ENCODE measurements around the gene GALNT11. TPM values are rescaled to one million over a fixed set of nuclear protein-coding genes. Genes with fewer than 3 reads are reported as not detected.

Gene GALNT11
- total and polyA plus RNA-seq, 2 experiments from 2014 or later: 42.0 to 49.1 TPM

DNA sequence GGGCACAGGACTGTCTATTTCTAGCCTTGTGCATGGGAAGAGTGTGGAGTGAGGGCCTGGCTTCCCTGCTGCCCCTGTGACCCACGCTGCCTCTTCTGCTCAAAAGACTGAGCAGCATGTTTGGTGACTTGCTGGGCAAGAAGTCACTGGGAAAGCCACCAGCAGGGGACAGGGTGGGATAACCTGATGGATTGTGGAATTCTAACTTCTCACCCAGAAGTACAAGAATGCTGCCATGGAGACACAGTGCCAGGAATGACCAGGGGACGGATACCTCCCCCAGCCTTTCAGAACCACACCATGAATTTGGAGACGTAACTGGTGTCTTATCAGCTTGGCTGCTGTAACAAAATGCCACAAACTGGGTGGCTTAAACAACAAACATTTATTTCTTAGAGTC is 40.9 kb upstream of the GALNT11 start:
- no peaks in the 10 kb centered on the region for H3K79me2 ChIP-seq (ENCODE audit: insufficient read depth)
- WGBS, 2 experiments (ENCODE audit: low coverage in 1 of 2, low lambda C conversion rate in 2 of 2, missing lambda C conversion rate in 2 of 2): 53 to 59% methylated on average over 3 of the region's 3 CpGs
- 0 out of 2 replicates have a peak, but pooled peaks cover 4% of the 10 kb centered on the region for H3K27me3 ChIP-seq (replicated peaks; ENCODE audit: insufficient read depth)
- H4K20me1 ChIP-seq (ENCODE audit: insufficient read depth): no peaks in the 10 kb centered on the region
- H3K9ac ChIP-seq: no peak overlapping the region
- H3K27ac ChIP-seq: no peak overlapping the region
- no peaks in the 10 kb centered on the region for H3F3A ChIP-seq (ENCODE audit: insufficient read depth)
- no peaks in the 10 kb centered on the region for H3K9me3 ChIP-seq (ENCODE audit: low read depth)
- no peak overlapping the region for H2AFZ ChIP-seq
- TF ChIP-seq EZH2phosphoT487 (IDR thresholded peaks at IDR 0.05; ENCODE audit: insufficient read depth, low read depth) (no peak), EZH2 (IDR thresholded peaks at IDR 0.05; ENCODE audit: insufficient read depth, poor library complexity, severe bottlenecking) (no peak)
- no peak overlapping the region for H3K4me2 ChIP-seq (ENCODE audit: unreplicated experiment)
- DNase-seq: no peak
- in situ Hi-C loops (cut with MboI): no loop called here
- no peaks in the 10 kb centered on the region for H3K9me2 ChIP-seq (ENCODE audit: insufficient read depth)
- H3K4me3 ChIP-seq: no peak overlapping the region
- H3K36me3 ChIP-seq (ENCODE audit: low read depth): no peaks in the 10 kb centered on the region
- peaks cover 3% of the 10 kb centered on the region; the same call in 1 of the 2 replicates for H3K4me1 ChIP-seq (ENCODE audit: insufficient read depth)

DNA sequence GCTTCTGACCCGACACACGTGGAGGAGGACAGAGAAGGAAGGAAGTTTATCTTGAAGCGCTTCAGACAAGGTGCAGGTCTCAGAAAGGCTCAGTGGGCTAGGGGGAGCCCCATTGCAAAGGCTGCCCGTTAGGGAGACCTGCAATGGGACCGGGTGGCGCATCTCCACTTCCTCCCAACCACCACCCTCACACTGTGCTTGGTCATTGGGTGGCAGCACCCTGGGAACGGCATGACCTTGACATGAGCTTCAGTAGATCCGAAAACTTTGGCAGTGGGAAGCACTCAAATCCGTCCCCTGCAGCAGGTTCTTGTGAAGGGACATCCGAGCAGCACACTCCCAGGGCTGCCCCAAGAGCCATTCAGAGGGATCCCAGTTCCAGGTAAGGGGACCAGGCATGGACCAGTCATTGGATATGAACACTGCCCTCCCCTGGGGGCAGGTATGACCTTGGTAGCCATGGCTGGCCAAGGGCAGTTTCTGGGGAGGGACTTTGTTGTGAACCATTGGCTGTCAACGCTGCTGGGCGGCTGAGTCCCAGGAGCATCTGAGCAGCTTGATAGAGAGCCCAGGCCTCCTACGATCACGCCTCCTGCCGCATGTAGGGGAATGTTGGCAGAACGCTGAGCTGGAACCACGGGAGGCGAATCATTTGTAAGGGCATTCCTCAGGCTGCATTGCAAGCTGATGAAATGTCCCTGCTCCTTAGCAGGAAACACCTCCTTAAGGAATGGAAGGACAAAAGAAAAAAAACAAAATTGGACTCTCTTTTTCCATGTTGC is 37.5 kb upstream of the GALNT11 start:
- no peaks in the 10 kb centered on the region for H3K79me2 ChIP-seq (ENCODE audit: insufficient read depth)
- WGBS, 2 experiments (ENCODE audit: low coverage in 1 of 2, low lambda C conversion rate in 2 of 2, missing lambda C conversion rate in 2 of 2): 44 to 53% methylated on average over 17 to 18 of the region's 18 CpGs
- DNase-seq: peak; percentile 74
- in situ Hi-C loops (cut with MboI): no loop called here
- no peak overlapping the region for H2AFZ ChIP-seq
- H3K9me3 ChIP-seq (ENCODE audit: low read depth): no peaks in the 10 kb centered on the region
- peaks cover 7% of the 10 kb centered on the region; the same call in 1 of the 2 replicates for H3K4me1 ChIP-seq (ENCODE audit: insufficient read depth)
- H3K36me3 ChIP-seq (ENCODE audit: low read depth): no peaks in the 10 kb centered on the region
- H3F3A ChIP-seq (ENCODE audit: insufficient read depth): no peaks in the 10 kb centered on the region
- no peaks in the 10 kb centered on the region for H4K20me1 ChIP-seq (ENCODE audit: insufficient read depth)
- H3K27me3 ChIP-seq (replicated peaks; ENCODE audit: insufficient read depth): 0 out of 2 replicates have a peak, but pooled peaks cover 4% of the 10 kb centered on the region
- H3K9ac ChIP-seq: no peak overlapping the region
- no peak overlapping the region for H3K4me3 ChIP-seq
- no peak overlapping the region for H3K27ac ChIP-seq
- no peak for TF ChIP-seq EZH2 (IDR thresholded peaks at IDR 0.05; ENCODE audit: insufficient read depth, poor library complexity, severe bottlenecking)
- no peak for TF ChIP-seq EZH2phosphoT487 (IDR thresholded peaks at IDR 0.05; ENCODE audit: insufficient read depth, low read depth)
- no peak overlapping the region for H3K4me2 ChIP-seq (ENCODE audit: unreplicated experiment)
- H3K9me2 ChIP-seq (ENCODE audit: insufficient read depth): no peaks in the 10 kb centered on the region

DNA sequence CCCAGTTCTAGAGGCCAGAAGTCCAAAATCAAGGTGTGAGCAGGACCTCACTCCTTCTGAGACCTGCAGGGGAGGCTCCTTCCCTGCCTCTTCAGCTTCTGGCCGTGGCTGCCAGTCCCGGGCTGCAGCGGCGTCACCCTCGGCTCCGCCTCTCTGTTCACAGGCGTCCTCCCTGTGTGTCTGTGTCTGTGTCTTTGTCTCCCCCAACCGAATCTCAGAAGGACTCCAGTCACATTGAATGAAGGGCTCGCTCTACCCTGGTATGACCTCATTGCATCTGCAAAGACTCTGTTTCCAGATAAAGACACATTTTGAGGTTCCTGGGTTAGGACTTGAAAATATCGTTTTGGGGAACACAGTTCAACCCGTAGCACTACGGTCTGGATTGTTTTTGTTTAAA is 33.1 kb upstream of the GALNT11 start:
- Histone ChIP-seq H3K4me2 (ENCODE audit: unreplicated experiment) (peak overlapping the region; percentile 25), H3F3A (ENCODE audit: insufficient read depth) (no peaks in the 10 kb centered on the region), H3K4me3 (peak overlapping the region; percentile 23; the same call in 1 of the 2 replicates), H4K20me1 (ENCODE audit: insufficient read depth) (no peaks in the 10 kb centered on the region), H3K9ac (no peak overlapping the region), H3K4me1 (ENCODE audit: insufficient read depth) (peaks cover 7% of the 10 kb centered on the region; the same call in 1 of the 2 replicates), H3K27ac (no peak overlapping the region), H2AFZ (peak overlapping the region; percentile 70), H3K79me2 (ENCODE audit: insufficient read depth) (no peaks in the 10 kb centered on the region), H3K9me2 (ENCODE audit: insufficient read depth) (no peaks in the 10 kb centered on the region), H3K36me3 (ENCODE audit: low read depth) (no peaks in the 10 kb centered on the region), H3K9me3 (ENCODE audit: low read depth) (no peaks in the 10 kb centered on the region), H3K27me3 (replicated peaks; ENCODE audit: insufficient read depth) (0 out of 2 replicates have a peak, but pooled peaks cover 5% of the 10 kb centered on the region)
- in situ Hi-C loops (cut with MboI): no loop called here
- WGBS, 2 experiments (ENCODE audit: low coverage in 1 of 2, low lambda C conversion rate in 2 of 2, missing lambda C conversion rate in 2 of 2): 7 to 8% methylated on average over 12 of the region's 12 CpGs
- peak; percentile 51 for DNase-seq
- TF ChIP-seq EZH2phosphoT487 (IDR thresholded peaks at IDR 0.05; ENCODE audit: insufficient read depth, low read depth): no peak
- TF ChIP-seq EZH2 (IDR thresholded peaks at IDR 0.05; ENCODE audit: insufficient read depth, poor library complexity, severe bottlenecking): no peak

DNA sequence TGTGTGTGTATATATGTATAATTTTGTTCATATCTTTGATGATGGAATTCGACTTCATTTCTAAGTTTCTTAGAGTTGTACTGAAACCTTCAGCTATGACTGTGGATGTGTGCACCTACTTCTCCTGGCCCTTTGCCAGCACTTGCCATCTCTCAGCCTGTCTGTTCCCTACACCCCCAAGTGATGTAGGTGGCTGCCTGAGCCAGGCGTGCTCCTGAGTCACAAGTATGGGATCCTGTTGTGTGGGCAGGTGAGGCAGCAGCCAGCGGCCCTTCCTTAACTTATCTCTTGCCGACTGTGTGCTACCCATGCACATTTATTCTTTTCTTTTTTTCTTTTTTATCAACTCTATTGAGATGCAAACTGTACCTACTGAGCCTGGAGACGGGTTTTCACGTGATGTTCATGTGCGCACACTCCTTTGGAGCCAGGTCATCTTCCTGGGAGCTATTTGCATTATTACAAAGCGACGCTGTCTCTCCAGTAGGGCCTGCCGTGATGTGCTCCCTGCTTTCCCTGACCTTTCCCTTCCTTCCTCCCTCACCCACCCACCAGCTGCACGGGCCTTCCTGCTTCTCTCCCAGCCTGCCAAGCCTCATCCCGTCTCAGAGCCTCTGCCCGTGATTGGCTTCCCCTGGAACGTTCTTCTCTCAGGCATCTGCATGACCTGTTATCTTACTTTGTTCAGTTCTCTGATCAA is 31.3 kb upstream of the GALNT11 start:
- H3F3A ChIP-seq (ENCODE audit: insufficient read depth): no peaks in the 10 kb centered on the region
- WGBS, 2 experiments (ENCODE audit: low coverage in 1 of 2, low lambda C conversion rate in 2 of 2, missing lambda C conversion rate in 2 of 2): 63 to 66% methylated on average over 14 of the region's 14 CpGs
- H3K4me2 ChIP-seq (ENCODE audit: unreplicated experiment): no peak overlapping the region
- 0 out of 2 replicates have a peak, but pooled peaks cover 4% of the 10 kb centered on the region for H3K4me1 ChIP-seq (ENCODE audit: insufficient read depth)
- H3K9me2 ChIP-seq (ENCODE audit: insufficient read depth): no peaks in the 10 kb centered on the region
- DNase-seq: peak; percentile 5
- no peaks in the 10 kb centered on the region for H4K20me1 ChIP-seq (ENCODE audit: insufficient read depth)
- H3K9me3 ChIP-seq (ENCODE audit: low read depth): no peaks in the 10 kb centered on the region
- no peak overlapping the region for H2AFZ ChIP-seq
- no peak overlapping the region for H3K9ac ChIP-seq
- no peaks in the 10 kb centered on the region for H3K36me3 ChIP-seq (ENCODE audit: low read depth)
- 0 out of 2 replicates have a peak, but pooled peaks cover 9% of the 10 kb centered on the region for H3K27me3 ChIP-seq (replicated peaks; ENCODE audit: insufficient read depth)
- in situ Hi-C loops (cut with MboI): no loop called here
- H3K4me3 ChIP-seq: no peak overlapping the region
- TF ChIP-seq EZH2phosphoT487 (IDR thresholded peaks at IDR 0.05; ENCODE audit: insufficient read depth, low read depth) (no peak), EZH2 (IDR thresholded peaks at IDR 0.05; ENCODE audit: insufficient read depth, poor library complexity, severe bottlenecking) (no peak)
- H3K27ac ChIP-seq: no peak overlapping the region
- H3K79me2 ChIP-seq (ENCODE audit: insufficient read depth): no peaks in the 10 kb centered on the region
